Stimulated activated CD8-positive, alpha-beta memory T cell treated with anti-CD3 and anti-CD28 coated beads, Interleukin-7, amount 100 ng/mL, for 1 hour (primary cell): ENCODE measurements around the gene GYS2.

Experiments used
- DNase-seq, 2 donors: peaks; one replicate each; pipeline ENCODE4 v3.0.0-alpha.2; 2020; ENCODE audit warnings: low read depth in 2 of 2

Gene GYS2

GRCh38 chr12:21553329-21553675 lies 51.3 kb downstream of the GYS2 start:
- no peak for DNase-seq

- no peak for DNase-seq
Measured at GRCh38 chr12:21552635-21553328, 51.9 kb downstream of the GYS2 start.

GRCh38 chr12:21551841-21552465 lies 52.7 kb downstream of the GYS2 start:
- DNase-seq = no peak

GRCh38 chr12:21547437-21547836 lies 57.2 kb downstream of the GYS2 start:
- no peak for DNase-seq

GRCh38 chr12:21546716-21547115 lies 57.9 kb downstream of the GYS2 start:
- DNase-seq = no peak

GRCh38 chr12:21545557-21545956 lies 59.1 kb downstream of the GYS2 start:
- DNase-seq = no peak

- DNase-seq = no peak
Measured at GRCh38 chr12:21543151-21543550, 61.5 kb downstream of the GYS2 start.

GRCh38 chr12:21542403-21542802 lies 62.2 kb downstream of the GYS2 start:
- no peak for DNase-seq

- DNase-seq = no peak
Measured at GRCh38 chr12:21541773-21542172, 62.9 kb downstream of the GYS2 start.

- no peak for DNase-seq
Measured at GRCh38 chr12:21539797-21540196, 64.8 kb downstream of the GYS2 start.

GRCh38 chr12:21538061-21538653 lies 66.5 kb downstream of the GYS2 start:
- no peak for DNase-seq

GRCh38 chr12:21529456-21529855 lies 75.2 kb downstream of the GYS2 start:
- no peak for DNase-seq

- no peak for DNase-seq
Measured at GRCh38 chr12:21528953-21529352, 75.7 kb downstream of the GYS2 start.

- DNase-seq = peak in 1 of 2 donors; percentile 23
Measured at GRCh38 chr12:21527451-21528180, 77.0 kb downstream of the GYS2 start.

- no peak for DNase-seq
Measured at GRCh38 chr12:21526721-21527345, 77.8 kb downstream of the GYS2 start.

- no peak for DNase-seq
Measured at GRCh38 chr12:21526053-21526452, 78.6 kb downstream of the GYS2 start, which contains the start of gene SPX. TSS of gene SPX (plus strand) at chr12:21526296. CDS start at chr12:21526473, 177 bp downstream.

GRCh38 chr12:21523148-21523547 lies 81.5 kb downstream of the GYS2 start:
- no peak for DNase-seq

GRCh38 chr12:21521541-21521940 lies 83.1 kb downstream of the GYS2 start:
- DNase-seq = no peak

GRCh38 chr12:21518451-21518850 lies 86.2 kb downstream of the GYS2 start:
- DNase-seq = no peak

GRCh38 chr12:21516281-21516680 lies 88.4 kb downstream of the GYS2 start:
- DNase-seq = no peak

GRCh38 chr12:21509768-21510167 lies 94.9 kb downstream of the GYS2 start:
- no peak for DNase-seq

GRCh38 chr12:21507849-21508248 lies 96.8 kb downstream of the GYS2 start:
- DNase-seq = no peak
